T-helper 1 cell treated with Interleukin-12 subunit alpha and Interleukin-12 subunit beta and Interleukin-4 antibody, amounts not matched to agents 30 ng/mL and 1 ng/mL, for 36 hours (primary cell): ENCODE measurements around the gene ANXA2. TPM values are rescaled to one million over a fixed set of nuclear protein-coding genes. Genes with fewer than 3 reads are reported as not detected.
"Not testable (repeated sequence)": the region's sequence is repeated elsewhere in the genome, so short reads cannot be mapped to it uniquely, and the experiment has no call there.

Experiments
- intact Hi-C: fragments of 100-400 bp; cut with micrococcal nuclease; formaldehyde crosslinking; loops from one replicate; pipeline ENCODE4 v1.15.1; 2024
- total RNA-seq: library from RNA; stranded (reverse); gene quantifications from 2 replicates; pipeline ENCODE4 v1.2.3, GENCODE V29; 2022

ANXA2 gene
- total RNA-seq, 1 donor from 2014 or later = 418 TPM

DNA sequence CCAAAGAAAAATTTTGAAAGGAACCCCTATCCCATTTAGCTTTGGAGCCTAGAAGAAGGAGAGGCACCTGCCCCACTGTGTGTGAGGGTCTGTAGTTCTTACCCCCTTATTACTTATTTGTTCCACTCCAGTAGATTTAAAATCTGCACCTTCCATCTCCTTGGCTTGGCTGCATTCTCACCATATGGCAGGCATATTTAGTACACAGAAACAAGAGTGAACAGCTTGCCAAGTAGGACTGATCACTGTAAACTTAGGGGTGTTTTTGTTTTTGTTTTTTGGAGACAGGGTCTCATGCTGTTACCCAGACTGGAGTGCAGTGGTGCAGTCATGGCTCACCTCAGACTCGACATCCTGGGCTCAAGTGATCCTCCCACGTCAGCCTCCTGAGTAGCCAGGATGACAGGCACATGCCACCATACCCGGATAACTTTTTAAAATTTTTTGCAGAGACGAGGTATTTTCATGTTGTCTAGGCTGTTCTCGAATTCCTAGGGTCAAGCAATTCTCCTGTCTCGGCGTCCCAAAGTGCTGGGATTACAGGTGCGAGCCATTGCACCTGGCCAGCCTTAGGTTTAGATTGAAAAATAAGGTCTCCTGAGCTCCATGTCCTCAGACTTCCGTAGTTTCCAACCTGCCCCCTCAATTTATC lies 14.1 kb upstream of the ANXA2 start:
- intact Hi-C loops = no loop called here

DNA sequence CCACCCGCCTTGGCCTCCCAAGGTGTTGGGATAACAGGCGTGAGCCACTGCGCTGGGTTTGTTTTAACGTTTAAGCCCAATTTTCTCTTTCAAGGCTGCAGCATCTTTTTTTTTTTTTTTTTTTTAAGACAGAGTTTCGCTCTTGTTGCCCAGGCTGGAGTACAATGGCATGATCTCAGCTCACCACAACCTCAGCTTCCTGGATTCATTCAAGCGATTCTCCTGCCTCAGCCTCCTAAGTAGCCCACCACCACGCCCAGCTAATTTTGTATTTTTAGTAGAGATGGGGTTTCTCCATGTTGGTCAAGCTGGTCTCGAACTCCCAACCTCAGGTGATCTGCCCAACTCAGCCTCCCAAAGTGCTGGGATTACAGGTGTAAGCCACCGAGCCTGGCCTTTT lies 12.6 kb upstream of the ANXA2 start:
- intact Hi-C loops = not testable (repeated sequence)

DNA sequence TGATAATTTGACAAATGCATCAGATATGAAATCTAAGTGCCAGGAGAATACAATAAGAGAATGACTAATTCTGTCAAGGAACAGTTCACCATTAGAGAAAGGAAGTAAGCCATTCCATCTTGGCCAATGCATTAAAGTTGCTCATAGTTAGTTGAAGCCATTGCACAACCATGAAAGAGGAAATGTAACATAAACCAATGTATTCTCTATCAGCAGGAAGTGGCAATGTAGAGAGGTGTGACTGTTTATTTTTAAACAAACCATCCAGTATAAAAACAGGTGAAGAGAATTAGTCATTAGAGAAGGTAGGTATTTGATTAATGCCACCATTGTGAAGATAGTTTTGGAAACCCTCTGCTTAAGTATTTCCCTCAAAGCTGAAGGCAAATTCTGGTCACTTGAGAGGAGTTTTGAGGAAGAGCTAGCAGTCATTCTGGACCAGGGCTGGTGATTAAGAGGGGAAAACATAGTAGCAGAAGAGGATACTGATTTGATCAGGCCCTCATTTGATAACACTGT lies 10.7 kb upstream of the ANXA2 start:
- intact Hi-C loops = loop anchor here (1.0 kb wide), 2 partner anchors 10 to 46 kb away; no protein-coding TSS in a partner anchor

DNA sequence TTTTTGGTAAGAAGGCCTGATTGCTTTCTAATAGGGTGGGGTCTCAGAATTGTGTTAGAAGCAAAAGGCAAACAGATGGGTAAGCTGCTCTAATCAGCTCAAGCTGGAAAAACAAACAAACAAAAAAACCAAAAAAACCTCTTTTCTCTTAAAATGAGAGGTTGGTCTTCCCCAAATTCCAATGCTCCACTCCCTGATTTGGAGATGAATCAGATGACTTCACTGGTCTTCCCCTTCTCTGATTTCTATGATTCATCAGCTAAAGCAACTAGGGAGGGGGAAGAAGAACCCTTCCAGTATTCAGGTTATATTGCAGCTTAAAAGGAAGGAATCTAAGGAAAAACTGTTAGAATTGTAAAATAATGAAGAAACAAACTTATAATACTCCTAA lies 9.6 kb upstream of the ANXA2 start:
- intact Hi-C loops = no loop called here

DNA sequence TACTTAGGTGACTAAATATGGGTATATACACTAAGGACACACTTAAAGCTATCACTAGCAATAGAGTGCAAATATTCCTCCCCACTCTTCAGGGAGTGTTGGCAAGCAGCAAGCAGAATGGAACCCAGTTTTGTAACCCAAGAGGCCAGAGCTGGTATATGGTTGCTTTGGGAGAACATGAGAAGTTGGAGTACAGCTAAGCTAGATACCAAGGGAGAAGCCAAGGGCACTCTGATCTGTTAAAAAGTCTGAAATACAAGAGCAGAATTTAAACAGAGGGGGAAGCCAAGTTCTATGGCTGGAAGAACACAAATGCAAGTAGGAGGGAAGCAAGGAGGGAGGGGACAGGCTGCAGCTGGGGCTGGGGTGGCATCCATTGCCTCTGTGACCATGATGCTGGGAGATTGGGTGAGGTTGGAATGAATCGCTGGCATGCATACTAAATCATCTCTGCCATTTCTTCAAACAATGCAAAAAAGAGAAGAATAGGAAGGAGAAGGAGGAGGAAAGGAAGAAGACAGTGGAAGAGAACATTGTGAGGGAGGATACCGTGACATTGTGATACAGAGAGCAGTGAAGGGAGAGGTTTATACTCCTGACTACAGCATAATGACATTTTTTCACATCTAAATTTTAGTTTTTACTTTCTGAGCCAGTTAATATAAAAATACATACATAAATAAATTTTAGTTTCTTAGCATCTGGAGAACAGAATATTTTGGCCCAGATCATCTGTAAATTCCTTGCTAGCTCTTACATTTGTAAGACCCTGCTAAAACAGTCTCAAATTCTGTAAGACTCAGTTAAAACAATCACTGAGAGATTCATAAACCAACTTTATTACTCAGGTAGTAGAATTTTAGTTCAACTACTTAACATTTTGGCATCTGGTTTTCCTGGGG lies 9.0 kb upstream of the ANXA2 start:
- intact Hi-C loops = no loop called here

DNA sequence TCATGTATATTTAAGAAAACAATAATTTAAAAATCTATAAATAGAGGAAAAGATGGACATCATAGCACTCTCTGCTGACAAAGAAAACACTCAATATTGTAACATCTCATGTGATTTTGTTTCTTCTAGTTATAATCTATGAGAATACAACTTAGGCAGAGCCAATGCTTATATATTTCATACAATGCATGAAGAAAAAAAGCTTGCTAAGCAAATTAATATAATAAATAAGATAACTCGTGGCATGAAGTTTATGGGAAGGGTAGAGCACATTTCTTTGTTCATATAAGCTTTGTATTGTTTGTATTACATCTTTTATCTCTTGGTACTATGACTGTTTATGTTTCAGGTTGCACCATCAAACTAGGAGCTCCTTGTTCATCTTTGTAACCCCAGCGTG lies 7.6 kb upstream of the ANXA2 start:
- intact Hi-C loops = no loop called here

DNA sequence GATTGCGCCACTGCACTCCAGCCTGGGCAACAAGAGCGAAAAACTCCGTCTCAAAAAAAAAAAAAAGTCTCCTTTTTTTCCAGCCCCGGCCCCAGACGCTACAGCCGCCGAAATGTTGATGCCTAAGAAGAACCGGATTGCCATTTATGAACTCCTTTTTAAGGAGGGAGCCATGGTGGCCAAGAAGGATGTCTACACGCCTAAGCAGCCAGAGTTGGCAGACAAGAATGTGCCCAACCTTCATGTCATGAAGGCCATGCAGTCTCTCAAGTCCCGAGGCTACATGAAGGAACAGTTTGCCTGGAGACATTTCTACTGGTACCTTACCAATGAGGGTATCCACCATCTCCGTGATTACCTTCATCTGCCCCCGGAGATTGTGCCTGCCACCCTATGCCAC lies 6.6 kb upstream of the ANXA2 start:
- intact Hi-C loops = not testable (repeated sequence)

DNA sequence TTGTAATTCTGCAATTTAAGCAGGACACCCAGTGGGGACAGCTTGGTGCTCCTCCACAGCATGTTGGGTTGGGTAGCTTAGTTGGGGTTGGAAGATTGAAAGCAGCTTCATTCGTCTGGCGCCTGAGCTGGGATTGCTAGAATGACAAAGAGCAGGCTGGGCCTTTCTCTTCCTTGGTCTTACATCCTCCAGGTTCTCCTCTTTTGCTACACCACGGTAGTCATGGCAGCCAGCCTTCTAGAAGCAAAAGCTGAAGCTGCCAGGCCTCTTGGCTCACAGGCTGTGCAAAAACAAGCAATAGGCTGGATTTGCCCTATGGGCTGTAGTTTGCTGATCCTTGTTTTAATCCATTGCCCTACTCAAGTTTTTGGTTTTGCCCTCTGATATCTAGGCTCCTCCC lies 3.2 kb upstream of the ANXA2 start:
- intact Hi-C loops = no loop called here

DNA sequence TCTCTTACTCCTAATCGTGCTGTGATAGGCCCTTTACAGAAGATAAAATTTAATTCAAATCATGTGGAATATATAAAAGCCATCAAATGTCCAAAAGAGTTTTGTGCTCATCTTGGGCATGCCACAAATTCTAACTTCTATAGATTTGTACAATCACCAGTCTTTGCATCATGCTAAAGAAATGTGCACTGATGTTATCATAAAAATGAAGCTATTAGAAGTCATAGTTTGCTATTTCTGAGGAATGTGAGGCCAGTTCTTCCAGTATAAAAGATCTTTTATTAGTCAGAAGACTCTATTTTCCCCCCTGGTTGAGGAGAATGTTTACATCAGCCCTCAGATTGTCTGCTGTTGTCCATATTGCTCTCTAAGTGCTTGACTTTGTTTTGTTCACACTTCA lies 2.1 kb upstream of the ANXA2 start:
- intact Hi-C loops = loop anchor here (2.0 to 10.0 kb wide), 9 partner anchors 42 to 1662 kb away; partner anchors contain the start of genes BNIP2, RNF111, SLTM and VPS13C

DNA sequence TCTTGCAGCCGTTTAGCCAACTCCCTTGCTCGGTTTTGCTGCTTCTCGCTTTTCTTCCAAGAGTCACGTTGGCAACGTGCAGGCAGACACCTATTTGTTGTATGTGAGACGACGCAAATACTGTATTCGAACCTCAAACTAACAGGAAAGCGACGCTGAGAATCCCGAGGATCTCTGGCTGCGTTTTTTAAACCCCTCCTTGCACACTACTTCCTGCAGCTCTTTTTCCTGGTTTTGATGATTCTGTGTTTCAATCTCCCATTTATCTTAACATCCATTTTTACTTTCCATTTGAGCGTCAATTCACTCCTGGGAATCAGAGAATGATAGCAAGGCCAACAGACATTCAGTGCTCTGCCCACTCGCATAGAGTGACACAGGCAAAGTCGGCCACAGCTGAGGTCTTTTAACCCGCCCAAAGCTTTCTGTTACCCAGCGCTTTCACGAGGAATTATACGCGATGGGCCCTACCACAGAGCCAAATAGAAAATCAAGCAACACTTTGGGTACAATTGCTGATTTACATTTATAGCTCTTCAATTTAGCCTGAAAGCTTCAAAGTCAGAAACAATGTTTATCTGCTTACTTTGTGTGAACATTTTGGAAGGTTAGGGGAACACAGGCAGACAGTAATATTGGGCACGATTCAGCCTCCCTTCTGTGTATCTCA lies 1.6 kb upstream of the ANXA2 start:
- intact Hi-C loops = loop anchor here (2.0 to 10.0 kb wide), 9 partner anchors 43 to 1663 kb away; partner anchors contain the start of genes BNIP2, RNF111, SLTM and VPS13C

DNA sequence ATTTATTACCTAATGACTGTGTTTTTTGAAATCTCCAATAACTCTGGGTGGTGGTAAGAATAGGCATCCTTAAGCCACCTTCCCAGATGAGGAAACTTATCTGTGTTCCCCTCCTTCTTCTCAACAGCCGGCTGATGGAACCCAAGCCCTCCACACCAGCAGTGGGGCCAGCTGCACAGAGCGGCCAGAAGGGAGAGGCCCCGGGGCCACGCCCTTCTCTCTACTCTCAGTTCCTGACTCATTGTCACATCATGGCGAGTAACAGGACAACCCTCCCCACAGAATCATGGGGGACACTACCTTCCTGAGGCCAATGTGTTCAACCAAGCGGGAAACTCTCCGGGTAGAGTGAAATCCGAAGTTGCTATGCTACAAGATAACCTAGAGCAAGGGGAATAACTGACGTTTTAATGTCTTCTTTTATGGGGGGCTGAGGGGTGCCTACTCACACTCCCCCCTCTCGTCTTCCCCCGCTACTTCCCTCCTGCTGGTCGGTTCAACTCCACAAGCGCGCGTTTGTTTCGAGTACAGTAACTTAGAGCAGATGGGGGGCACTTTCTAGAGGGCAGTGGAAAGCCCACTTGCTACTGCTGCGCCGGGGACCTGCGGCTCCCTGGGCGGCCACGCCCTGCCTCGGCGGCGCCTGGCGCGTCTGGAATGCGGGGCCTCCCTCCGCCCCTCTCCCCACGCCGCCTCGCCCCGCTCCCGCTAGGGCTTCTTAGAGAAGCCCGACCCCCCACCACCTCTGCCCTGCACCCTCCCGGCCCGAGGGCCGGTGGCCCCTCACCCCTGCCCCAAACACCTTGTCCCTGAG lies 621 bp downstream of the ANXA2 start:
- intact Hi-C loops = loop anchor here (5.0 to 10.0 kb wide), 6 partner anchors 45 to 1665 kb away; partner anchors contain the start of genes RNF111, SLTM and VPS13C

DNA sequence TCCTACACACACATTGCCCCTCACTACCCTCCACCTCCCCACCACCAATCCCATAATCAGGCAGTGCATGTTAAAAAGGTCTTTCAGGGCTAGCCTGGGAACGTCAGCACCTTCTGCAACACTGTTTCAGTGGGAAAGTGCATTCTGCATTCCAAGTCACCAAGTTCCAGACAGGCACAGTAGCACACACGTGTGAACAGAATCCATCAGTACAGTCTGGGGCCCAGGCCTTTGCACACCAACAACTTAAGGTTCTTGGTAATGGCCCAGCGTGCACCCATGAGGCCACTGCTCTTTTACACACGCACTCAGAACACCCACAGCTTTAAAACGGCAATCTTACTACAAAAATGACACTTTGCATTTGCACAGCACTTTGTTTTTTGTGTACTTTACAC lies 1.2 kb downstream of the ANXA2 start:
- intact Hi-C loops = loop anchor here (5.0 to 10.0 kb wide), 6 partner anchors 46 to 1666 kb away; partner anchors contain the start of genes RNF111, SLTM and VPS13C

DNA sequence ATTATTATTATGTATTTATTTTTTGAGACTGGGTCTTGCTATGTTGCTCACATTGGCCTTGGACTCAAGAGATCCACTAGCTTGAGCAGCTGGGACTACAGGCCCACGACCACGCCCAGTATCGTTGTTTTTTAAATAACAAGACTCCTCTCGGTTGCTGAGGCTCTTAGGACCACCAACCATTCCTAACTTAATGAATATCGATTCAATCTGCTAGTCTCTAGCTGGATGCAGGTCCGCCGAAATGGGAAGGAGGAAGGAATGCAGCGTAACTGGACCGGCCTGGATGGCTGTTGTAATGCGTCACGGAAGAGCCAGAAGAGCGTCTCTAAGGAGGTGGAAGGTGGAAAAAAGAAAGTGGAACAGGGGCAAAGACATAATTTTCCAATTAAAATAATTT lies 1.7 kb downstream of the ANXA2 start:
- intact Hi-C loops = loop anchor here (5.0 to 10.0 kb wide), 6 partner anchors 46 to 1666 kb away; partner anchors contain the start of genes RNF111, SLTM and VPS13C

DNA sequence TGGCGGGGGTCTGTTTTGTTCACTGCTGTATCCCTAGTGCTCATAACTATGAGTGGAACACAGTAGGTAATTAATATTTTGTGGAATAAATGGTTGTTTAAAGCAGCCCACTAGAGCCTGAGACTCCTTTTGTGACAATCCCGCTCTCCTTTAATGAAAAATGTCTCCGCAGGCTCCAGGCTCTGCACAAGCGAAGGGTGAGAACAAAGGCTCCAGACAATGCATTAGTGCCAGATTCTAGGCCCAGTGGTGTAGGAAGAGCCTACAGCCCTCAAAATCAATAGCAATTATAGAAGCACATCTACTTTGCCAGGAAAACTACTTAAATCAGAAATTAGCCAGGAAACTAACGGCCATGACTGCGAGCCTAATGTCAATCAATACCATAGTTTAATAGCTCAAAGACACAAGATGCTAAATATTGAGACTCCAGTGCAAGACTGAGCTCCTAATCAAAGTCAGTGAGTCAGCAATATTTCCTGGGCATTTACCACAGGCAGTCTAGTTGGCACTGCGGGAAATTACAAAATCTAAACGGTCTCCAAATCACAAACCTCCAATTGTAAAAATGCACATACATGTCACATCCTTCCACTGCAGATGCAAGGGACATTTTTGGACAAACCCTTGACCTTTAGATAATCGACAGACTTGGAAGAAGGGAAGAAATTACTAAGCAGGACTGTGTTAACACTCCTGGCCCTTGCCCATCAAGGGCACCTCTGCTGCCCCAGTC lies 2.3 kb downstream of the ANXA2 start:
- intact Hi-C loops = loop anchor here (5.0 to 10.0 kb wide), 6 partner anchors 47 to 1667 kb away; partner anchors contain the start of genes RNF111, SLTM and VPS13C

DNA sequence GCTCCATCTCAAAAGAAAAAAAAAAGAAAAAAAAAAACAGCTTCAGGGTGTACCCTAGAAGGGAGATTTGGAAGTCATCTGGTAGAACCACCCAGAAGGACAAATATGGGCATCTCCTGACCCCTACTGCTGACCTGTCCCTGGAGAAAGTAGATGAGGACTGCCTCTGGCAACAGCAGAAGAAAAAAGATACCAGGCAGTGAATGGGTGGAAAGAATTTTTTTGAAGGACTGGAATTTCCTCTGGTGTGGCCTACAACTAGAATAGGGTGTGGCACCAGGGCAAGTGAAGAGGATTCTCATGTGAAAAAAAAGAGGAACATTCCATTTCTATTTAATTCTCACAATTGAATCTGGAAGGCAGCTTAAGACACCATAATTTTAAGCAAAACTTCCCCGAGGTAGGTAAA lies 3.1 kb downstream of the ANXA2 start:
- intact Hi-C loops = loop anchor here (5.0 to 10.0 kb wide), 6 partner anchors 48 to 1668 kb away; partner anchors contain the start of genes RNF111, SLTM and VPS13C

DNA sequence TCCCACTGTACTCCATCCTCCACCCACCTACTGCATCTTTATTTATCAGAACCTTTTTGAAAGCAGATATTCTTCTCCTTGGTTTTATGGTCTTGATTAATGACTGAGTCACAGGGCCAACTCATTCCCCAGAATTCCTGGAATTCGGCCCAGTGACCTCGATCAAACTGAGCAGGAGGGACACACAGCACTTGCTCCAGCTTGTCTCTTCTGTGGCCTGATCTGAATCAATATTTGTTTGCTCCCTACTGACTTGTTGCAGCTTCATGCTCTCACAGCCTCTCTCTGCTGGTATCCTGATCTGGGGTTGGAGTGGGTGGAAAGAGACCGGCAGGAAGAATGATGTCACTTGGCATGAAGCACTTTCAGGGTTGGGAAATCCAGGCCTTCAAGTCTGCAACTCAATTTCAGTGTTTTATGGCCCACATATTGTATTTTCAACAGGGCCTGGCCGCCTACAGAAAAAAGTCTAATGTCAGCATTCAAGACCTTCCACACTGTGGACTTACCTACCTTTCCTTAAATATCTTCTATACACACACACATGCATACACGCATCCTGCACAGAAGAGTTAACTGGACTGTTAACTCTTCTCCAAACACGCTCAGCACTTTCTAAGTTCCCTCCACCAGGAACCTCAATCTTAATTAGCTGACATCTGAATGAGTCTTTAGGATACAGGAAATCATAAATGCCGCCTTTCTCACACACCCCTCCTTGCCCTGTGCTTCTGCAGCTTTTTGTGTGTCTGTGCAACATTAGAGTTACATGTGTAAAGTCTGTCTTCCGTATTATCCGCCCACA lies 4.6 kb downstream of the ANXA2 start:
- intact Hi-C loops = loop anchor here (10.0 kb wide), 1 partner anchor 598 kb away; no protein-coding TSS in a partner anchor

DNA sequence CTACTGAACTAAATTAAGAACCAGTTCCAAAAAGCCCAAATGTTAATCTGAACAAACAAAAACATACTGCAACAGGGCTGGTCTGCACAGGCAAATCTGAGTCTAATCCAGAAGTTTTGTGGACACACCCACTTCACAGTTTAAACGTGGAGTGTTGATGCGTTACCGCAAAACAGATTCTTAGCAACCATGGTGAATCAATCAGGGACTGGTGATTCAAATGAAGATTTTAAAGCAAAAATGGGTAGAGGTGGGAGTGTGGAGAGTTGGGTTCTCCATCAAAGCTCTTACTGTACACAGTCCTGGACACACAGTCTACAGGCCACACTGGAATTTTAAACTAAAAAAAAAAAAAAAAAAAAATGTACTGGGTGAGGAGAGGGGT lies 5.2 kb downstream of the ANXA2 start:
- intact Hi-C loops = loop anchor here (10.0 kb wide), 1 partner anchor 598 kb away; no protein-coding TSS in a partner anchor

DNA sequence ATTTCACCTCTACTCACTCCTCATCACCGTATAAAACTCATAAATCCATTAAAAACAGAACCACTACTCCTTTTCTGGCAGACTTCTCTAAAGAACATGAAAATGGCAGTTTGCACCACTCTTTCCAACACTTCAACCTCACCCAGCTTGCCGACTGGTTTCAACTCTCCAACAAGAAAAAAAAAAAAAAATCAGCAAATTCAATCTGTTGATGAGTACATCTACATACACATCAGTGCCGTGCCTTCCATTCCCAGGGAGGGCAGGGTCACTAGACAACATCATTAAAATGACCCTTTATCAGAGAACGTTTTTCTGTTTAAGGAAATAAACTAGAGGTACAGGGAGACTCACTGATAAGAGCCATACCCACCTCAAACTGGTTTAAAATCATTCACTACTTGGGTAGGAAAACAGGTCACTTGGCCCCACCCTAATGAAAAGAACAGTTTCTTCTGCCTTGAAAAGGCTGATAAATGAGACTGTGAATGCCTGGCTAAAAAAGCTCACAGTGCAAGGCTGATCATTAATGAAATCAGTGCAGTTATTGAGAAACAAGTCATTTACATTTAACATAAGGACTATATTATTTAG lies 6.0 kb downstream of the ANXA2 start:
- intact Hi-C loops = loop anchor here (10.0 kb wide), 1 partner anchor 597 kb away; no protein-coding TSS in a partner anchor
